Tongue (tissue), 2 donors: Measurements from ENCODE around the gene CLCN2. TPM values are rescaled to one million over a fixed set of nuclear protein-coding genes. Genes with fewer than 3 reads are reported as not detected.

ENCODE experiments used
- DNase-seq: peaks from one replicate; pipeline ENCODE4 v3.0.0-alpha.2; 2015
- total RNA-seq: library from RNA; depleted of rRNA; stranded (reverse); fragments of >200 nt; gene quantifications from one replicate; pipeline ENCODE4 v1.2.3, GENCODE V29; 2014

Gene CLCN2
- 2.8 TPM for total RNA-seq

DNA sequence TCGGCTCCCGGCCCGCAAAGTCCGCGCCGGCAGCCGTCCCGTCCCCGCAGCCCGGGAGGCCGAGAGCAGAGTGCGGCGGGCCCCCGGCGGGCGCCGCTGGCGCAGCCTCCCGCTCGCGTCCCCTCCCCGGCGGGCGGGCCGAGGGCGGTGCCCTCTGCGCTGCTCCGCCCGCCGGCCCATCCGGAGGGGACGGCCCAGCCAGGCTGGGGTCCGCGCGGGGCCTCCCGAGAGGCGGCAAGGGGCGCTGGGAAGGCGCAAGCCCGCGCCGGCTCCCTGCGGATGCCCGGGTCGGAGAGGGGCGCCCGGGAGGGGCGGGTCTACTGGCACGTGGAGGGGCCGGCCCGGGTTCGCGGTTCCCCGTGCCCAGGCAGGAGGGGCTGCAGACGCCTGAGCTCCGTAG lies at the start of gene CLCN2, which contains the start of gene POLR2H:
CLCN2 (minus strand) TSS at position 74 of the 400 bp plus-strand sequence. CDS start 126 bp downstream, outside the sequence.
POLR2H (plus strand) TSS at position 179 of the 400 bp plus-strand sequence. CDS start 1,783 bp downstream, outside the sequence.
- DNase-seq, result peak; percentile 82

DNA sequence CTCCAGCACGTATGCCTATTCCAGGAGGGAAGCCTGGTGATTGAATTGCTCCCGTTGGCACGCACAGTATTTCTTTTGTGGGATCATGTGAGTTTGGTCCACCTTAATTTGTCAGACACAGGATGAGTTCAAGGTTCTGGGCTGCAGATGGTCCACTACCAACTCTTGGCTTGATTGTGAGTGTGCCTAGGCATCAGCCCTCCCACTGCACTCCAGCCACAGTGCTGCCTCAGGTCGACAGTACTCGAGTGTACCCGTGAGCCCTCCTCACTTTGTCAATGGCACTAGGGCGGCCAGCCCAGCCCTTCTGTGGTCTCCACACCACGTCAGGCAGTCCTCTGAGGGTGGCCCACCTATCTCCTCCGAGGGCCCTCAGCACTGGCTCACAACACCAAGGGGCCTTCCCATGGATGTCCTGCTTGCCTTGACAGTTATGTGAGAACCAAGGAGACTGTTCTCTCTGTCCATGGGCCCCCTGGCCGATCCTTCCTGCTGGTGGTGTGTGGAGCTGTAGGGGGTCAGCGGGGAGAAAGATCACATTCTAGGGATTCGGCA lies 48.6 kb upstream of the CLCN2 start:
- DNase-seq, result no peak

DNA sequence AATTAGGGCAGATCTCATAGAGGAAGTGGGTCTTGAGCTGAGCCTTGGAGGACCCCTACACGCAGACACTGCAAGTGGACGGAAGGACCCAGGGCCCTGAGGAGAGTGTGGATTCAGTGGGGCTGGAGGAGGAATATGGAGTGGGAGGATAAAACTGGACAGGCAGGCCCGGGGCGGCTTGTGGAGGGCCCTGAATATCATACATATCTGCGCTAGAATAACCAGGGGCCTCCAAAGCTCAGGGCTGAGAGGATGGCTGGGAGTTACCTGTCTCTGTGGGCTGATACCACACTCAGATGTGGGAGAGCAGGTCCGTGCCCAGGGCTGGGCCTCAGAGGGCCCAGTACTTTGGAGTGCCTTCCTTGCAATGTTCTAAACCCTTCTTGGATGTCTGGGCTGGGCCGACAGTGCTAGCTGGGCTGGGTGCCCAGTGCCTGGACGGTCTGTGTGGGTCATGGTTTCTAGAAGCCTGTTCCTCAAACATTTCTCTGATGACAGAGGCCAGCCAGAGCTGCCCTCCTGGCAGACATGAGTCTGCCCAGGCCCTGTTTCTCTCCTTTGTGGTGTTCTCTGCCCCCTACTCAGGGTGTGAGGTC lies 48.0 kb upstream of the CLCN2 start:
- DNase-seq, result no peak

DNA sequence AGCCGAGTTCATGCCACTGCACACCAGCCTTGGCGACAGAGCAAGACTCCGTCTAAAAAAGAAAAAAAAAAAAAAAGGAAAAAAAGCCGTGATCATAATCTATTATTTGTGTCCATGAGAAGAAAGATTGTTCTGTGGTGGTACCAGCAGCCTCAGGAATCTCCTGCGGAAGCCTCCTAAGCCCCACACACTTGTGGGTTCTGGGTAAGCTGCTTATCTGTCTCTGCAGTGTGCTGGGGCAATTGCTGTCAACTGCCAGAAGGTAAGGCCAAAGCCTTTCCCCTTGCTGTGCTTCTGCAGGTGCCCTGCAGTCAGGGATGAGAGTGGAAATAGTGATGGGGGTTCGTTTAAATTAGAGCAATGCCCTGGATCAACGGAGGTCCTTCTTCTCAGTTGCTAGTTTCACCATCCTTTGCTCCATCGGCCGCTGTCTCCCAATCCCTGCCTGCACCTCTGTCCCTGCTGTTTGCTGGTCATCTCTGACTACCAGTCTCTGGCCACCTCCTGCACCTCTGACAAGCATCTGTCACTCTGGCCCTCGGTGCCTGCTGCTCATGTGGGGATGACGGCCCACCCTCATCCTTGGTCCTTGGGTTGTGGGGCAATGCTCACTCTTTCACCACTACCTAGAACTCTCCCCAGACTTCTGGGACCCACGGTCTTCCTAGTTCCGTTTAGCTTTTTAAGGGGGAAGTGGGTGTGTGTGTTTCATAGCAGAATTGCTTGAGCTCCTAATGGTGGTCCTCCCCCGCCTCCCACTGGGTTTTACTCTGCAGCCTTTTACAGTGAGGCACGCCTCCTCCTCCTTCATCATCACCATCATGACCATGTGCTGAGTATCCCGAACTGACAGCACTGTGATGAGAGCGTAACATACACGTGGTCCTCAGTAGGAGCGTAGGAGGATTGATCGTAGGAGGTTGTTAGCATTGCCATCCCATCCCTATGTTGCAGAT lies 43.9 kb upstream of the CLCN2 start:
- no peak for DNase-seq

DNA sequence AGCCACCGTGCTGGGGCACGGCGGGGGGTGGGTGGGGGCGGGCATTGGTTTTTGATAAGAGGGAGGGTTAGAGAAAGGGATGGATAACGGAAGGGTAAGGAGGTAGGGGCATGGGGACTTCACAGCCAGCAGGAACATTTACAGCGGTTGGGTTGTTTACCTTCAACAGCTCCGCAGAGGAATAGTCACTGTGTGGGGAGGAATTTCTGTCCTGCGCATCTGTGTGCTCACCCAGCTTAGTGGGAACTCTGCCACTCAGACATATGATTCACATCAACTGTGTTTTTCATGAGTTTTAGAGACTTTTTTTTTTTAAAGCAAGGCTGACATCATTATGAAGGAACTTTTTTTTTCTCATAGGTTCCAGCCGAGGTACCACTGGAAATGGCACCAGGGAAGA lies 38.0 kb upstream of the CLCN2 start:
- peak; percentile 83 for DNase-seq

DNA sequence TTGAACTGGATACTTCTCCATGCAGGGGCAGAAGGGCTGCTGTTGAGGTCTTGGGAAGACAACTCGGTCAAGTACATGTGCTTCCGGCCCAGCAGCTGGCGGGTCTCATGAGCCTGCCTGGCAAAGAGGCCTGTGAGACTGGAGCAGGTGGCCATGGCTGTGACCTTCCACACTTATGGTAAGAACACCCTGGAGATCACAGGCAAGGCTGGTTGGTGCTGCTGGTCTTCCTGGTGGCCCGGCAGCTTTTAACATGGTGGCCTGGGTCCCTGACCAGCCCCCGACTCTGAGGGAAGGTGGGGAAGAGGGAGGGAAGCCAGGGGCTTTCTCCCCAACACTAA lies 33.9 kb upstream of the CLCN2 start:
- peak; percentile 79 for DNase-seq

DNA sequence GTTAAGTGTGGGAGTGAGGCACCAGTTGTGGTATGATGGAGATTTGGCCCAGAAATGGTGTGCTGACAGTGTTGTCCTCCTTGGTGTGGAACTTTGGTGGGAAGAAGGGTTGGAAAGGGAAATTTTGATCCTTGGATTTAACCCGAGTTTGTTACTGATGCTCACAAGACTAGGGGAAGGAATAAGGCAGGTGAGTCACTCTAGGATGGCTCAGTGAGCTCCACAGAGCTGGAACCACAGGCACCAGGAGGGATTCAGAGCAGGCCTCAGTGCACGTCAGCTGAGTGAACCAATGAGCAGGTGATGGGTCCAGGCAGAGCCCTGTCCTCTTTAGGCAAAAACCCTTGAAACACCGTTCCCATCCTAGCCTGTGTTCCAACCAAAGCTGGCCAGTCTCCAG lies 29.9 kb upstream of the CLCN2 start:
- DNase-seq, result no peak

DNA sequence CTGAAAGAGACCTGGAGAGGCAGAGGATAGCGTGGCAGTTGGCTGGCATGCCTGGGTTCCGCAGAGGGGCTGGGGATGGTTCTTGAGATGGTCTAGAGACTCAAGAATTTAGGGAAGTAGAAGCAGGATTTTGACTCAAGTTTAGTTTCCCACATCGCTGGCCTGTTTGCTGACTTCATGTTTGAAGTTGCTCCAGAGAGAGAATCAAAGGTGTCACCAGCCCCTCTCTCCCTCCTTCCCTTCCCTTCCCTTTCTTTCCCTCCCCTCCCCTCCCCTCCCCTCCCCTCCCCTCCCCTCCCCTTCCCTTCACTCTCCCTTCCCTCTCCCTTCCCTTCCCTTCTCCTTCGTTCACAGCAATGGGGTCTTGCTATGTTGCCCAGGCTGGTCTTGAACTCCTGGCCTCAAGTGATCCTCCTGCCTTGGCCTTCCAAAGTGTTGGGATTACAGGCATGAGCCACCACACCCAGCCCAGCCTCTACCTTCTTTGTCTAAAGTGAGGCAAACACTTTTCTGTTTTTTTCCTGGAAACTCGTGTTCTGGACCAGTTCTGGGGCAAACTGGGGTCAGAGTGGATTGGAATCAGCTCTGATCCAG lies 28.6 kb upstream of the CLCN2 start:
- DNase-seq, result no peak

DNA sequence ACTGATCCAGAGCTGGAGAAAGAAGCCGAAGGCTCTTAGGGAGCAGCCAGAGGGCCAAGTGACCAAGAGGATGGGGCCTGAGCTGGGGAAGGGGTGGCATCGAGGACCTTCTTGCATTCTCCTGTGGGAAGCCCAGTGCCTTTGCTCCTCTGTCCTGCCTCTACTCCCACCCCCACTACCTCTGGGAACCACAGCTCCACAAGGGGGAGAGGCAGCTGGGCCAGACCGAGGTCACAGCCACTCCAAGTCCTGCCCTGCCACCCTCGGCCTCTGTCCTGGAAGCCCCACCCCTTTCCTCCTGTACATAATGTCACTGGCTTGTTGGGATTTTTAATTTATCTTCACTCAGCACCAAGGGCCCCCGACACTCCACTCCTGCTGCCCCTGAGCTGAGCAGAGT lies 28.0 kb upstream of the CLCN2 start:
- no peak for DNase-seq

DNA sequence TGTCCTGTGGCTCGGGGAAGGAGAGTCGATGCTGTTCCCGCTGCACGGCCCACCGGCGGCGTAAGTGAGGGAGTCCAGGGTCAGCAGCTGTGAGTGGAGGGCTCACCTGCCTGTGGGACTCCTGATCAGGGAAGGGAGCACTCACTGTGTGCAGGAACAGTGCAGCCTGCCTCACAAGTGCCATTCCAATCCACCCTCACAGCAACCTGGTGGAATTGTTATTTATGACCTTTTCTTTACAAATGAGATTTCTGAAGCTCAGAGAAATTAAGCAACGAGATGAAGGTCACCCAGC lies 27.5 kb upstream of the CLCN2 start:
- DNase-seq, result no peak

DNA sequence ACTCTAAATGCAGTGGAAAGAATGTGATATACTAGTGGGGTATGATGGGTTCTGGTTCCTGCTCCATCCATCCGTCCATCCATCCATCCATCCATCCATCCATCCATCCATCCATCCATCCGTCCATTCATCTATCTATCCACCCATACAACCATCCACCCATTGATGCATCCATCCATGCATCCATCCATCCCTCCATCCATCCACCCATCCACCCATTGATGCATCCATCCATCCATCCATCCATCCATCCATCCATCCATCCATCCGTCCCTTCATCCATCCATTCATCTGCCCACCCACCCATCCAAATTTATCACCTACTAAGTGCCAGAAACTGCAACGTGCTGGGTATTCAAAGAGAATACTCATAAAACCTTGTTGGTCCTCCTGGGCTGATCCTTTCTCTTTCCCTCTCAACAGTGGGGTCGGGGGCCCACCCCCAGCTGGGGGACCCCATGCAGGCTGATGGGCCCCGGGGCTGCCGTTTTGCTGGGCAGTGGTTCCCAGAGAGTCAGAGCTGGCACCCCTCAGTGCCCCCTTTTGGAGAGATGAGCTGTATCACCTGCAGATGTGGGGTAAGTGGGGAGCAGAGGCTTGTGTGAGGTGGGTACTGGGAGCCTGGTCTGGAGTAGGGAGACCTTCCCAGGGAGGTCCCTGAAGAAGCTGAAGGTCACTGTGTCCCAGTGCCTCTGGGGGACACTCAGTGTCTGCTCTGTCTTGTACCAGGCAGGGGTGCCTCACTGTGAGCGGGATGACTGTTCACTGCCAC lies 26.9 kb upstream of the CLCN2 start:
- DNase-seq, result no peak

DNA sequence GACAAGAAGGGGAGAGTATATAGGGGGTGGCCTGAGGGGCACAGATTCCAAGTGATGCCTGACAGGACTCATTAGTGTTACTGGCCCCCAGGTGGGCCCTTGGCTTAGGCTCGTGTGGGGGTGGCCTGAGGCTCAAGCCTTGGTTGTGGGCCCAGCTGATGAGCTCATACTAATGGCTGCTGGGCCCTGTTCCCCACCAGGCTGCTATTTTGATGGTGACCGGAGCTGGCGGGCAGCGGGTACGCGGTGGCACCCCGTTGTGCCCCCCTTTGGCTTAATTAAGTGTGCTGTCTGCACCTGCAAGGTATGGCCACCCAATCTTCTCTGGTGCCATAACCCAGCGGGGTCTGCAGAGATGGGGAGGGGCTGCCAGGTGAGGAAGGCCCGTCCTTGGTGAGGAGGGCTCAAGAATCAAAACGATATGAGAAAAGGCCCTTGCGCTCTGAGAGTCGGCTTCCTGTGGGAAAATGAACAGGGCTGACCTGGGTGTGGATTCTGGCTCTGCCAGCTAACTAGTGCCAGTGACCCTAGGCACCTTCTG lies 25.8 kb upstream of the CLCN2 start:
- DNase-seq, result no peak

DNA sequence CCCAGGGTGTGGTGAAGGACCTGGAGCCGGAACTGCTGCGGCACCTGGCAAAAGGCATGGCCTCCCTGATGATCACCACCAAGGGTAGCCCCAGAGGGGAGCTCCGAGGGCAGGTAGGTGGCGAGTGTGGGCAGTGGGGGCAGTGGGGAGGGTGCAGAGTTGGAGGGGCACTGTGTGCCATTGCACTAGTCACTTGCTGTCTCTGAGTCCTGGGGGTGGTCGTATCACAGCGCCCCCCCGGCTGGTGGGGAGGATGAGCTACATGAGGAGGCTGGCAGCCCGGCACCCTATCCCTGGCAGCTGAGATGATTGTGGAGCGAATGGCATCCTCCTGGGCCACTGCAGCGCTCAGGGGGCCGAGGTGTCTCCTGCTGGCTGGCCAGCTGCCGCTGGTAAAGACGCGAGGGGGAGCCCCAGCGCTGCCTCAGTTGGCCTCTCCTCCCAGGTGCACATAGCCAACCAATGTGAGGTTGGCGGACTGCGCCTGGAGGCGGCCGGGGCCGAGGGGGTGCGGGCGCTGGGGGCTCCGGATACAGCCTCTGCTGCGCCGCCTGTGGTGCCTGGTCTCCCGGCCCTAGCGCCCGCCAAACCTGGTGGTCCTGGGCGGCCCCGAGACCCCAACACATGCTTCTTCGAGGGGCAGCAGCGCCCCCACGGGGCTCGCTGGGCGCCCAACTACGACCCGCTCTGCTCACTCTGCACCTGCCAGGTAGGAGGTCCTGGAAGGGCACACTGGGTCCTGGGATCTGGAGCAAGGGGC lies 24.8 kb upstream of the CLCN2 start:
- no peak for DNase-seq

DNA sequence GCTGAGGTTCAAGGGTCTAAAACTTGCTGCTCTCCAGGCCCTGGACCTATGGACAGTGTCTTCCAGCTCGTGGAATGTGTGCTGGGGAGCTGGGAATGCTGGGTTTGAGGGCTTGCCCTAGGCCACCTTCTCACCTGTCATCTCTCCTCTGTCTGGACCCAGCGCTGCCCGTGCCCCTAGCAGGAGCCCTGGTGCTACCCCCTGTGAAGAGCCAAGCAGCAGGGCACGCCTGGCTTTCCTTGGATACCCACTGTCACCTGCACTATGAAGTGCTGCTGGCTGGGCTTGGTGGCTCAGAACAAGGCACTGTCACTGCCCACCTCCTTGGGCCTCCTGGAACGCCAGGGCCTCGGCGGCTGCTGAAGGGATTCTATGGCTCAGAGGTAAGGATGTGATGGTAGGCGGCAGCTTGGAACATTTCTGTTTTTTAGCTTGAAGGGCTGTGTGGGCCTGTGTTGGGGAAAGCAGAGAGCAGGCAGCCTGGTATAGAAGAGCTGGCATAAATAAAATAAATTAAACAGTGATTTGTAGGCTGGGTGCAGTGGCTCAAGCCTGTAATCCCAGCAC lies 23.5 kb upstream of the CLCN2 start:
- no peak for DNase-seq

DNA sequence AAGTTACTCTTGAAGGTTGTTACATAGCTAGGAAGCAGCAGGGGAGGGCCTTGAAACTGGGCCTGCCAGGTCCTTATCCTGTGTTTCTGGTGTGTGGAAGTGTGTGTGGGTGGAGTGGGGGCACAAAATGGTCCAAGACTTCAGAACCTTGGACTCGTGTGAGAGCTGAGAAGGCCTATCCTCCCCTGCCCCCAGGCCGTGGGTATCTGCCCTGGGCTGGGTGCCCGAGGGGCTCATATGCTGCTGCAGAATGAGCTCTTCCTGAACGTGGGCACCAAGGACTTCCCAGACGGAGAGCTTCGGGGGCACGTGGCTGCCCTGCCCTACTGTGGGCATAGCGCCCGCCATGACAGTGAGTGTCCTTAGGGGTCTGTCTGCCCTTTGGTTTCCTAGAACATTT lies 22.9 kb upstream of the CLCN2 start:
- no peak for DNase-seq

DNA sequence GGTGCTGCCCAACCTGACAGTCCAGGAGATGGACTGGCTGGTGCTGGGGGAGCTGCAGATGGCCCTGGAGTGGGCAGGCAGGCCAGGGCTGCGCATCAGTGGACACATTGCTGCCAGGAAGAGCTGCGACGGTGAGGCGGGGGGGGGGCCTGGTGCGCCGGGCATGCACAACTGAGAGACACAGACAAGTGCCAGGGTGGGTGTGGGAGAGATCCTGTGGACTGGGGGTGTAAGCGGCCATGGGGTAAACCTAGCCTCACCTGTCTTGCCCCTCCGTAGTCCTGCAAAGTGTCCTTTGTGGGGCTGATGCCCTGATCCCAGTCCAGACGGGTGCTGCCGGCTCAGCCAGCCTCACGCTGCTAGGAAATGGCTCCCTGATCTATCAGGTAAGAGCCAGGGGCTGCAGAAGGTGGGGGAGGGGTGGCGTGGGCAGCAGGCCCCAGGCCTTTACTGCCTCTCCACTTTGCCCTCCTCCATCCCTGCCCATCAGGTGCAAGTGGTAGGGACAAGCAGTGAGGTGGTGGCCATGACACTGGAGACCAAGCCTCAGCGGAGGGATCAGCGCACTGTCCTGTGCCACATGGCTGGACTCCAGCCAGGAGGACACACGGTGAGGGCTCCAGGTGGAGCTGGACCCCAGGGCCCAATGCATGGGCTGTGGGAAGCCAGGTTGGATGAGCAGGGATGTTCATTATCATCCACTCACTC lies 21.8 kb upstream of the CLCN2 start:
- no peak for DNase-seq

DNA sequence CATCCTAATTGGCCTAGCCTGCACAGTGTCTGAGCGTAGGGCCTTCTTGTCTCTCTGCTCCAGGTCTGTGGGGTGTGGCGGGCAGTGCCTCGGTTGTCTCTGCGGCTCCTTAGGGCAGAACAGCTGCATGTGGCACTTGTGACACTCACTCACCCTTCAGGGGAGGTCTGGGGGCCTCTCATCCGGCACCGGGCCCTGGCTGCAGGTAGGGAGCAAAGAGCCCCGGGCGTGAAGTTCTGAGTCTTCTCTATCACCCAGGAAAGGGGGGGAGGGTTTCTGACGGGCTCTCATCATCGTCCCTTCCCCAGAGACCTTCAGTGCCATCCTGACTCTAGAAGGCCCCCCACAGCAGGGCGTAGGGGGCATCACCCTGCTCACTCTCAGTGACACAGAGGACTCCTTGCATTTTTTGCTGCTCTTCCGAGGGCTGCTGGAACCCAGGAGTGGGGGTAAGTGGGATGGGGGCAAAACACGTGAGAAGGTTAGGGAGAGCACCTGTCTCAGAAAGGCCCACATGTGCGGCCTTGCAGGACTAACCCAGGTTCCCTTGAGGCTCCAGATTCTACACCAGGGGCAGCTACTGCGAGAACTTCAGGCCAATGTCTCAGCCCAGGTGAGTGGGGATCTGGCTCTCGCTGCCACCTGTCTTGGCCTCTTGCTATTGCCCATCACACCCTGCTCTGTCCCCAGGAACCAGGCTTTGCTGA lies 21.1 kb upstream of the CLCN2 start:
- DNase-seq, result no peak

DNA sequence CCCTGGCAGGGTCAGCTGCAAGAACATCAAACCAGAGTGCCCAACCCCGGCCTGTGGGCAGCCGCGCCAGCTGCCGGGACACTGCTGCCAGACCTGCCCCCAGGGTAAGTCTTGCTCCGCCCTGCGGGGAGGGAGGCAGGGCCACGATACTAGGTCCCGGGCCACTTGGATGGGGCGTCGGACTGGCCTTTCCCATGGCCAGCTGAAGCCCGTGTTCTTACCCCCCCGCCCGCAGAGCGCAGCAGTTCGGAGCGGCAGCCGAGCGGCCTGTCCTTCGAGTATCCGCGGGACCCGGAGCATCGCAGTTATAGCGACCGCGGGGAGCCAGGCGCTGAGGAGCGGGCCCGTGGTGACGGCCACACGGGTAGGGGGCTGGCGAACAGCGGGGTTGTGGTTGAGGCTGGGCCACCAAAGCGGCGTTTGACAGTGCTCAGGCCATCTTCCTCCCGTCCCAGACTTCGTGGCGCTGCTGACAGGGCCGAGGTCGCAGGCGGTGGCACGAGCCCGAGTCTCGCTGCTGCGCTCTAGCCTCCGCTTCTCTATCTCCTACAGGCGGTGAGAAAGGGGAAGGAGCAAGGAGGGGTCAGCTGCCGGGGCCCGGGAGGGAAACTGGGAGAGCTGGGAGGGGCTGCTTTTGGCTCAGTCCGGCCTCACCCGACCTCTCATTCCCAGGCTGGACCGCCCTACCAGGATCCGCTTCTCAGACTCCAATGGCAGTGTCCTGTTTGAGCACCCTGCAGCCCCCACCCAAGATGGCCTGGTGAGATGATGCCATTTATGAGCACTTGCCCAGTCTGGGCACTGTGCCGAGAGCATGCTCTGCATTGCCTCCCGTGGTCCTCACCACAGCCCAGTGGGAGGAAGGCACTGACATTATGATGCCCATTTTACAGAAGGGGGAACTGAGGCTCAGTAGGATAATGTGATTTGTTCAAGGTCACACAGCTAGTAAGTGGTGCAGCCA lies 20.1 kb upstream of the CLCN2 start:
- peak; percentile 38 for DNase-seq
